ENCODE data around the gene MAP3K4.

The MAP3K4 gene, protein sequence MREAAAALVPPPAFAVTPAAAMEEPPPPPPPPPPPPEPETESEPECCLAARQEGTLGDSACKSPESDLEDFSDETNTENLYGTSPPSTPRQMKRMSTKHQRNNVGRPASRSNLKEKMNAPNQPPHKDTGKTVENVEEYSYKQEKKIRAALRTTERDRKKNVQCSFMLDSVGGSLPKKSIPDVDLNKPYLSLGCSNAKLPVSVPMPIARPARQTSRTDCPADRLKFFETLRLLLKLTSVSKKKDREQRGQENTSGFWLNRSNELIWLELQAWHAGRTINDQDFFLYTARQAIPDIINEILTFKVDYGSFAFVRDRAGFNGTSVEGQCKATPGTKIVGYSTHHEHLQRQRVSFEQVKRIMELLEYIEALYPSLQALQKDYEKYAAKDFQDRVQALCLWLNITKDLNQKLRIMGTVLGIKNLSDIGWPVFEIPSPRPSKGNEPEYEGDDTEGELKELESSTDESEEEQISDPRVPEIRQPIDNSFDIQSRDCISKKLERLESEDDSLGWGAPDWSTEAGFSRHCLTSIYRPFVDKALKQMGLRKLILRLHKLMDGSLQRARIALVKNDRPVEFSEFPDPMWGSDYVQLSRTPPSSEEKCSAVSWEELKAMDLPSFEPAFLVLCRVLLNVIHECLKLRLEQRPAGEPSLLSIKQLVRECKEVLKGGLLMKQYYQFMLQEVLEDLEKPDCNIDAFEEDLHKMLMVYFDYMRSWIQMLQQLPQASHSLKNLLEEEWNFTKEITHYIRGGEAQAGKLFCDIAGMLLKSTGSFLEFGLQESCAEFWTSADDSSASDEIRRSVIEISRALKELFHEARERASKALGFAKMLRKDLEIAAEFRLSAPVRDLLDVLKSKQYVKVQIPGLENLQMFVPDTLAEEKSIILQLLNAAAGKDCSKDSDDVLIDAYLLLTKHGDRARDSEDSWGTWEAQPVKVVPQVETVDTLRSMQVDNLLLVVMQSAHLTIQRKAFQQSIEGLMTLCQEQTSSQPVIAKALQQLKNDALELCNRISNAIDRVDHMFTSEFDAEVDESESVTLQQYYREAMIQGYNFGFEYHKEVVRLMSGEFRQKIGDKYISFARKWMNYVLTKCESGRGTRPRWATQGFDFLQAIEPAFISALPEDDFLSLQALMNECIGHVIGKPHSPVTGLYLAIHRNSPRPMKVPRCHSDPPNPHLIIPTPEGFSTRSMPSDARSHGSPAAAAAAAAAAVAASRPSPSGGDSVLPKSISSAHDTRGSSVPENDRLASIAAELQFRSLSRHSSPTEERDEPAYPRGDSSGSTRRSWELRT (N-terminal part only)

DNA sequence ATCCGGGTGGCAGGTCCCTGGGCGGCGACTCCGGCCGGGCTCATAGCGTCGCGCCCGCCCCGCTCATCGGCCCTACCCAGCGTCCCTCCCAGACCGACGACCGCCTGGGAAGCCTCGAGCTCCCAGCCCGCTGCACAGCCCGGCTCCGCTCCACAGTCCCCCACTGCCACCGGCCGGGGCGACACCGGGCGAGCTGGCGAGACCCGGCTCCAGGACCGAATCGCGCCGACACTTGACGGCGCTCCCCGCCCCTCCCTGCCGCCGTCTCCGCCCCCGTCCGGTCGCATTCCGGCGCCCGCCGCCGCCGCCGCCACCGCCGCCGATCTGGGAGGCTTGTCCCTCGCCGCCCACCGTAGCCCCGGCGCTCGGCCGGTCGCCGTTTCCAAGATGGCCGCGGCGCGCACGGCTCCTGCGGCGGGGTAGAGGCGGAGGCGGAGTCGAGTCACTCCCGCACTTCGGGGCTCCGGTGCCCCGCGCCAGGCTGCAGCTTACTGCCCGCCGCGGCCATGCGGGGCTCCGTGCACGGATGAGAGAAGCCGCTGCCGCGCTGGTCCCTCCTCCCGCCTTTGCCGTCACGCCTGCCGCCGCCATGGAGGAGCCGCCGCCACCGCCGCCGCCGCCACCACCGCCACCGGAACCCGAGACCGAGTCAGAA lies at the start of gene MAP3K4:
Gene MAP3K4 (plus strand): TSS at position 364 of the 655 bp plus-strand sequence. CDS start 163 bp downstream, at position 527.
- ATAC-seq (peak; percentile 76), DNase-seq (peak; percentile 83)
- H3K9me3 Mint-ChIP-seq, result peaks cover 0 to 9% of the 10 kb centered on the region in 2 donors
- H3K4me1 Mint-ChIP-seq, result peaks cover 30% of the 10 kb centered on the region
- peak within 1 kb of the TSS; percentile 45 to 96 for H3K27ac Mint-ChIP-seq
- H3K4me3 Mint-ChIP-seq, result peak within 1 kb of the TSS; percentile 89 to 97
- peaks cover 6% of the 10 kb centered on the region for H3K27me3 Mint-ChIP-seq

GRCh38 chr6:160943997-160944396 lies 47.6 kb upstream of the MAP3K4 start:
- no peak overlapping the region for H3K4me3 Mint-ChIP-seq
- H3K4me1 Mint-ChIP-seq, result no peaks in the 10 kb centered on the region
- no peak overlapping the region for H3K27ac Mint-ChIP-seq
- DNase-seq (no peak), ATAC-seq (no peak)
- H3K27me3 Mint-ChIP-seq, result peaks cover 26% of the 10 kb centered on the region
- H3K9me3 Mint-ChIP-seq, result no peaks in the 10 kb centered on the region

- Mint-ChIP-seq H3K4me1 (no peaks in the 10 kb centered on the region), H3K4me3 (no peak overlapping the region), H3K27me3 (peaks cover 15% of the 10 kb centered on the region), H3K27ac (no peak overlapping the region), H3K9me3 (no peaks in the 10 kb centered on the region)
- DNase-seq (no peak), ATAC-seq (no peak)
Measured at GRCh38 chr6:160945516-160946177, 45.9 kb upstream of the MAP3K4 start.

DNA sequence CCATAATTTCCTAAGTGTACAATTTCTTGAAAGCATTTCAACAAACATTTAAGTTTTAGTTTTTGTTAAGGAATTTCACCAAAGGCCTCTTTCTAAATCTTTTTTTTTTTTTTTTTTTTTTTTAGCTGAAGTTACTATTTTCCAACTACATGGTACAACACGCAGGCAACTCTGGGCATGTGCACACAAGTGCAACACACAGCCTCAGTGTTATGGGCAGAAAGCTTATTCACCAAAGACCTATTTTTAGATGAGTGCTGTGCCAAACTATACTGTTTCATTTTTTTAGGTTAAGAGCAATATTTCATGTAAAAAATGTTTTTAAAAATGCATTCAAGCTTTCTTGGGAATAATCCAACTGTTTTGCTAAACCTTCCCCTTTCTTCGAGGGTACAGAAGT lies 42.0 kb upstream of the MAP3K4 start:
- DNase-seq (no peak), ATAC-seq (no peak)
- Mint-ChIP-seq H3K4me3 (no peak overlapping the region), H3K27me3 (peaks cover 33% of the 10 kb centered on the region), H3K4me1 (no peaks in the 10 kb centered on the region), H3K9me3 (no peaks in the 10 kb centered on the region), H3K27ac (no peak overlapping the region)

GRCh38 chr6:160950507-160950906 lies 41.1 kb upstream of the MAP3K4 start:
- no peaks in the 10 kb centered on the region for H3K4me1 Mint-ChIP-seq
- peaks cover 38% of the 10 kb centered on the region for H3K27me3 Mint-ChIP-seq
- ATAC-seq, result no peak
- DNase-seq, result no peak
- no peaks in the 10 kb centered on the region for H3K9me3 Mint-ChIP-seq
- H3K27ac Mint-ChIP-seq, result no peak overlapping the region
- H3K4me3 Mint-ChIP-seq, result no peak overlapping the region

- no peak overlapping the region for H3K4me3 Mint-ChIP-seq
- DNase-seq, result no peak
- H3K4me1 Mint-ChIP-seq, result no peaks in the 10 kb centered on the region
- ATAC-seq, result no peak
- no peak overlapping the region for H3K27ac Mint-ChIP-seq
- H3K9me3 Mint-ChIP-seq, result no peaks in the 10 kb centered on the region
- H3K27me3 Mint-ChIP-seq, result peaks cover 47% of the 10 kb centered on the region
Measured at GRCh38 chr6:160951187-160952030, 40.2 kb upstream of the MAP3K4 start.

GRCh38 chr6:160952633-160953281 lies 38.8 kb upstream of the MAP3K4 start:
- Mint-ChIP-seq H3K27me3 (peaks cover 54% of the 10 kb centered on the region), H3K9me3 (no peaks in the 10 kb centered on the region), H3K4me1 (no peaks in the 10 kb centered on the region), H3K27ac (no peak overlapping the region), H3K4me3 (no peak overlapping the region)
- no peak for ATAC-seq
- no peak for DNase-seq

DNA sequence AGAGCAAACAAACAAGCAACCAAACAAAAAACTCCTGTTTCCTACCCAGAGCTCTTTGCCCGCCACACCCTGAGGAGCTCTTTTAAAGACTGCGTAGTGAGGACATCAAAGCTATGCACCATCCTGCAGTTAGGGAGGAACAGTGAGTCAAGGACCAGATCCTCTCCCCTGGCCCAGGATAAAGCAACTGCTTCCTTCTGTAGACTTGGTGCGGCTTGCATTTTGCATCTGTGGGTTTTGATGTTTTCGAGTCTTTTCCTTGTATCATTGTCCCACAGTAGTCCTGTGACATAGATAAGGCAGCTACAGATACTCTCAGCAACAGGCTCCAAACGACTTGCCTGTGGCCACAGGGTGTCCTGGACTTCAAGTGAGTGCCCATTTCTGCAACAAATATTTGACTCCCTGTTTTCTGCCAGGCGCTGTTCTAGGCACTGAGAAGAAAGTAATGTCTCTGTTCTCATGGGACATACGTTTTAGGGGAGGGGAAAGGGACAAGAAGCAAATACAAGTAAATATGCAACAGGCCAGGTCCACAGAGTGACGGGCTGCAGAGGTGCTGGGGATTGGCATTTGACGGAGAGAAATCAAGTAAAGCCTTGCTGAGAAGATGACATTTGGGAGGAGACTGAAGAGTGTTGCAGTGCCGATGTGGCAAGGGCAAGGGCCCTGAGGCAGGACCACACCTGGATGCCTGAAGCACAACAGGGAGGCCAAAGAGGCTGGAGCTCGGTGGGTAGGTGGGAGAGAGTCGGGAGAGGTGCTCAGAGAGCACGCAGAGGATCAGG lies 35.9 kb upstream of the MAP3K4 start:
- no peaks in the 10 kb centered on the region for H3K4me1 Mint-ChIP-seq
- peaks cover 61% of the 10 kb centered on the region for H3K27me3 Mint-ChIP-seq
- no peak overlapping the region for H3K4me3 Mint-ChIP-seq
- DNase-seq (no peak), ATAC-seq (no peak)
- H3K27ac Mint-ChIP-seq, result no peak overlapping the region
- no peaks in the 10 kb centered on the region for H3K9me3 Mint-ChIP-seq

GRCh38 chr6:160956300-160957035 lies 35.1 kb upstream of the MAP3K4 start:
- Mint-ChIP-seq H3K9me3 (no peaks in the 10 kb centered on the region), H3K4me3 (no peak overlapping the region), H3K27ac (no peak overlapping the region), H3K27me3 (peaks cover 53% of the 10 kb centered on the region), H3K4me1 (no peaks in the 10 kb centered on the region)
- ATAC-seq (no peak), DNase-seq (no peak)

GRCh38 chr6:160959726-160960435 lies 31.7 kb upstream of the MAP3K4 start:
- ATAC-seq (no peak), DNase-seq (no peak)
- peaks cover 26% of the 10 kb centered on the region for H3K27me3 Mint-ChIP-seq
- no peak overlapping the region for H3K4me3 Mint-ChIP-seq
- no peaks in the 10 kb centered on the region for H3K9me3 Mint-ChIP-seq
- H3K27ac Mint-ChIP-seq, result peak overlapping the region in 1 of 2 donors; percentile 67
- no peaks in the 10 kb centered on the region for H3K4me1 Mint-ChIP-seq

DNA sequence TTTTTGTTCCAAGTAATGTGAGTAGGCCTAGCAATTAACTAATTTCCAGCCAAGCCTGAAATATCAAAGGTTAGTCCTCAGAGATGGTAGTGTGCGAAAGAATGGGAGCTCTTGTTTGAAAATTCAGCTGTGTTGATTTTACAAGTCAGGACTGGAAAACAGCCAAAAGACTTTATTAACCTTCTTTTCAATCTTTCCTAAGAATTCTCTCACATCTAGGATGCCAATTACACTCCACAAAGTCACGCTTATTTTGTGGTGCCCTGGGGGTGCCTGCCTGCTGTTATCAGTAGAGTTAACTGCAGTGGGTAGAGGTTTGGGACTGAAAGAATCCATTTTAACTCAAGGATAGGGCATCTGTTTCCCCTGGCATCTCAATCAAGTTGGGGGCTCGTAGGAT lies 30.7 kb upstream of the MAP3K4 start:
- Mint-ChIP-seq H3K27me3 (peaks cover 21% of the 10 kb centered on the region), H3K4me3 (no peak overlapping the region), H3K27ac (no peak overlapping the region), H3K9me3 (no peaks in the 10 kb centered on the region), H3K4me1 (no peaks in the 10 kb centered on the region)
- no peak for ATAC-seq
- no peak for DNase-seq
